Medulla oblongata (tissue), 1 donor: ENCODE results near the gene CNOT2.

Experiments used
- DNase-seq: peaks from one replicate; pipeline ENCODE4 v3.0.0-alpha.2; 2015; ENCODE audit errors: extremely low spot score

The CNOT2 gene

DNA sequence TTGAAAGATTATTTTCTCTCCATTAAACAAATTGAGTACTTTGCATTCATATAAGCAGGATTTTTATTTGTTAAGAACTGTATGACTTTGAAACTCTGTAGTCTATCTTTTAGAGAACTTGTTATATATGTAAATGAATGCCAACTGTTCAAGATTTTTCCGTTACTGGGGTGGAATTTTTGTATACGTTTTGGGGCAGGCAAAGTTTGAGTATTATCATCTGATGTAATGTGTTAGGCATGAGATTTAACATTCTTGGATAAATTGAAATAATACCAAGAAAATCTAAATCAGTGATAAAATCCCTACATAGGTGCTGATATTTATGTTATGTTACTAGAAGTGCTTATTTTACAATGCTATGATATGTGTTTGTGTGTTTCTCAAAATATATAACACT is 8.4 kb downstream of the CNOT2 start:
- DNase-seq = no peak

GRCh38 chr12:70252832-70253231 is 9.6 kb downstream of the CNOT2 start:
- DNase-seq = no peak

GRCh38 chr12:70254225-70254624 is 11.0 kb downstream of the CNOT2 start:
- no peak for DNase-seq

DNA sequence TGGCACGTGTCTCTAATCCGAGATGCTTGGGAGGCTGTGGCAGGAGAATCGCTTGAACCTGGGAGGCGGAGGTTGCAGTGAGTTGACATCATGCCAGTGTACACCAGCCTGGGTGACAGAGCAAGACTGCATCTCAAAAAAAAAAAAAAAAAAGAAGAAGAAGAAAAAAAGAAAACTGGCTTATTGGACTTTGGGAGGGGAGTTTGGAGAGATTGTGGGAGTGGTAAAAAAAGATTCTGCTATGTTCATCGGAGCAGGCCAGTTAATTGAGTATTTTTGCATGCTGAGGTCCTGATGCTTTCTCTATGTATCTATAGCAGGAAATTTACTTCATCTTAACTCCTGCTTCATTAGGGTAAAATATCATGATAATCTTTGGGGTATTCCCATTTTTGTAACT is 11.6 kb downstream of the CNOT2 start:
- no peak for DNase-seq

- DNase-seq = no peak
Observed at GRCh38 chr12:70255311-70255710, 12.1 kb downstream of the CNOT2 start.

DNA sequence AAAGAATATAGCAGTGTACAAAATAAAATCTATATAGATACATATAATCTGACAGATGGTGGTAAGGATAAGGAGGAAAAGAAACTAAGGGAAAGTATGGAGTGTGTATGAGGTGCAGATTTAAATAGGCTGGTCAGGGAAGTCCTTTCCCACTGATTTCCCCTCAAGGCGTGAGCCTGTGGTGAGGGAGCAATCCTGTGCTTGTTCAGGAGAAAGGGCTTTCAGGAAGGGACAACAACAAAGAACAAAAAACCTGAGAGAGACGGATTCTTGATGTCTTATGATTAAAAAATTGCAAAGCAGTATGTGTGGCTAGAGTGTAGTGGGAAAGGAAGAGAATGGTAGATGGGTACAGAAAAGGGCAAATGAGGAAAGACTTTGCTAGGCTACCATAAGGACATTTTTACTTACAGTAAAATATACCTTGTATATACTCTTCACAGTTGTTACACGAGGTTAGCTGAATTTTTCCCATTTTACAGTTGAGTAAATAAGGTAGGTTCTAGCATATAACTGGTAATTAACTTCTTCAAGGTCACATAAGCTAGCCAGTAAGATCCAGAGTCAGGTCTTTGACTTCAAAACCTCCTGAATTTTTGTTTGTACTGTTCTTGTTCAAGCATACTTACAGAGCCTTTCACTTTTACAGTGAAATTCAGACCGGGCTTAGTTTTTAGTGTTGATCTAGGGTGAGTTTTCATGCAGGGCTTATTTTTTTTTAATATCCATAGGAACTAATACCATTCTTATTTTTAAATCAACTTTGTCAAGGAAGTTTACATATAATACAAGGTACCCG is 15.6 kb downstream of the CNOT2 start:
- DNase-seq = no peak

GRCh38 chr12:70260646-70261045 is 17.4 kb downstream of the CNOT2 start:
- no peak for DNase-seq

DNA sequence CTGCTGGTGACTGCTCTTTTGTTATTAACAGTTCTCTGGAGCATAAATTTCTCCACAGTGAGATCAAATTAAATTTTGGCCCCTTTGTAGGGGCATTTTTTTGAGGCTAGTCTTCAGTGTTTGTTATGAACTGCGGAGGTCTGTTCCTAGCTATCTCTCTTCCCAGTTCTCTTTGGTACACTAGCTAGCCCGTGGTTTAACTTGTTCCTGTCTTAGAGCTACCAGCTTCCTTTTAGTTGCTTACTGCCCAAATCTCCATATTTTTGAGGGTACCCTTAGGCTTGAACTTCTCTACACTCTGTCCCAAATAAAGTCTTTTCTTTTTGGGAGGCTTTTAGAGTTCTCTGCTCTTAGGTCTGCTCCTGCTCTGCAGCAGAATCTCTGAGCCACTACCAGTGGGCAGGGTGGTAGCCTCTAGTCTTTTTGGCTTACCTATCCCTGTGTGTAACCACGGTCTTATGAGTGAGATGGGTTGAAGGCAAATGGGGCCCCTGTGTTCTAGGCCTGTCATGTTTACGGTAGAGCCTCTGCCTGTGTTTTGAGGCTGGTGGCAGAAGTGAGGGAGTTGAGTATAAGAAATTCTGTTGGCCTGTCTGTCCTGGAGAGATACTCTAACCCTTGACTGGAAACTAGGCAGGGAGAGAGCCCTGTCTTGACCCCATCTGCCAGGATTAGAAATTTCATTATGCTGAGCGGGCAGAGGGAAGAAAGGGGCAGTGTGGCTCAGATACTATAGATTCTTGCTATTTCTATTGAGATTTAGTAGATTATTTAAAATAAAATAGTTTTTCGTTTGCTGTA is 21.0 kb downstream of the CNOT2 start:
- no peak for DNase-seq

DNA sequence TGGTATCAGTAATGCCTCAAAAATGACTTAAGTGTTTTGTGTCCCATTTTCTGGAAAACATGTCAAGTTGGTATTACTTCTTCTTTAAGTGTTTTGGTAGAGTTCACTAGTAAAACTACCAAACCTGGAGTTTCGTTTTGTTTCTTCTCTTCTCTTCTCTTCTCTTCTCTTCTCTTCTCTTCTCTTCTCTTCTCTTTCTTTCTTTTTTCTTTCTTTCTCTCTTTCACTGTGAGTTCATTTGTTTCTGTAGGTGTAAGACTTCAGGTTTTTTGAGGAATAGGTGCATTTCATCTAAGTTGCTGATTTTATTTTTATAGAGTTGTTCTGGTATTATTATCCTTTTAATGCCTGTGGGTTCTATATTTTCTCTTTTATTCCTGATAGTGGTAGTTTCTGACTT is 21.9 kb downstream of the CNOT2 start:
- no peak for DNase-seq

- DNase-seq = no peak
Observed at GRCh38 chr12:70267550-70267949, 24.3 kb downstream of the CNOT2 start.

GRCh38 chr12:70268972-70269371 is 25.7 kb downstream of the CNOT2 start:
- no peak for DNase-seq

- DNase-seq = no peak
Observed at GRCh38 chr12:70270108-70270507, 26.9 kb downstream of the CNOT2 start.

- no peak for DNase-seq
Observed at GRCh38 chr12:70271025-70271424, 27.8 kb downstream of the CNOT2 start.

GRCh38 chr12:70272510-70272909 is 29.3 kb downstream of the CNOT2 start:
- no peak for DNase-seq

- DNase-seq = no peak
Observed at GRCh38 chr12:70275045-70275444, 31.8 kb downstream of the CNOT2 start.

- no peak for DNase-seq
Observed at GRCh38 chr12:70277973-70278372, 34.7 kb downstream of the CNOT2 start.

DNA sequence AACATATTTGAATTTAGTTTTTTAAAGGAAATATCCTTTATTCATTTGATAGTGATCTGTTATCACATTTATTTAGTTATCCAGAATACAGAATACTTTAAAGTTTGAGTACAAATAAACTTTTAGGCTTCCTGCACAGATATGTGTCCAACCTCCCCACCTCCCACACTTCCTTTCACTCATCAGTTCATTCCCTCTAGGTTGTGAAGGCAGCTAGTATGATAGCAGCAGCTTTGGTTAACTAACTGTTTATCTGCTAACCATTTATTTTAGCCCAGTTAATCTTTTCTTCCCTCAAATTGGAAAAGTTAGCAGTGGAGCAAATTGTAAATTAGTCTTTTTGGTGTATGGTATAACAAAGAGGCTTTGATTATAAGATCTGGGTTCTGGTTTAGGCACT is 35.7 kb downstream of the CNOT2 start:
- no peak for DNase-seq

DNA sequence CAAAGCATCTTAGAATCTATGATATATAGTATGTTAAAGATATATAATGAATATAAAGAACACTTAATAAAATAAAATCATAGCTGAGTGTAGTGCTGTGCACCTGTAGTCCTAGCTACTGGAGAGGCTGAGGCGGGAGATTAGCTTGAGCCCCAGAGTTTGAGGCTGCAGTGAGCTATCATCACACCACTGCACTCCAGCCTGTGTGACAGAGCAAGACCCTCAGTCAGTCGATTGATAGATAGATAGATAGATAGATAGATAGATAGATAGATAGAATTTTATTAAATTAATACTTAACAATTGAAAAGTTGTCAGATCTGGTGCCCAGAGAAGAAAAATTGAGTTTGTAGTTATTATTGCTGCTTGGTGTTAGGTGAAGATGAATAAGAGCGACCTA is 40.0 kb downstream of the CNOT2 start:
- DNase-seq = no peak

DNA sequence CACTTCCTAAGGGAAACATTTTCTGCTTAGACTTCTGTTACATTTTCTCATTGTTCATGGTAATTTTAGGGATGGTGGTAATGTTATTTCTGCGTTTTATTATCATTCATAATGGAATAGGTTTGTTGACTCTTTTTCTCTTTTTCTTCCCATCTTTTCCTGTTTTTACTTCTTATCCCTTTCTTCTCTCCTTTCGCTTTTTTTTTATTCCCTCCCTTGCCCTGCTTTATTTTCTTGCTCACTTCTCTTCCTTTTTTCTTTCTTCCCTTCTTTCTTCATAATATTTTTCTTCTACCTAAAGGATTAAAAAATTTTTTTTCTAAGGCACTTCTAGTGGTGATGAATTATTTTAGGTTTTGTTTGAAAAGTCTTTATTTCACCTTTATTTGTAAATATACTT is 45.6 kb downstream of the CNOT2 start:
- DNase-seq = no peak

GRCh38 chr12:70290116-70290515 is 46.9 kb downstream of the CNOT2 start:
- peak; percentile 22 for DNase-seq

- DNase-seq = no peak
Observed at GRCh38 chr12:70292017-70292776, 49.0 kb downstream of the CNOT2 start.
